Stromal cell of bone marrow (primary cell): ENCODE measurements around the gene BPIFA2.
"Not testable (repeated sequence)": the region's sequence is repeated elsewhere in the genome, so short reads cannot be mapped to it uniquely, and the experiment has no call there.

ENCODE experiments used
- DNase-seq: peaks from one replicate; pipeline ENCODE4 v3.0.0-alpha.2; 2012; ENCODE audit warnings: low read depth

BPIFA2 gene

GRCh38 chr20:33167859-33168258, at the start of gene BPIFA2:
Gene BPIFA2, plus strand, starts transcription at chr20:33168159. Its CDS starts 987 bp downstream, at chr20:33169146.
- DNase-seq, result no peak

- no peak for DNase-seq
These were observed 47.9 kb upstream of the BPIFA2 start for GRCh38 chr20:33119725-33120720.

- no peak for DNase-seq
These were observed 47.0 kb upstream of the BPIFA2 start for GRCh38 chr20:33120934-33121333.

GRCh38 chr20:33122297-33122696, 45.7 kb upstream of the BPIFA2 start:
- DNase-seq, result not testable (repeated sequence)

GRCh38 chr20:33124261-33124660, 43.7 kb upstream of the BPIFA2 start:
- no peak for DNase-seq

GRCh38 chr20:33124994-33125393, 43.0 kb upstream of the BPIFA2 start:
- no peak for DNase-seq

- DNase-seq, result no peak
These were observed 42.0 kb upstream of the BPIFA2 start for GRCh38 chr20:33125983-33126382.

GRCh38 chr20:33127422-33128097, 40.4 kb upstream of the BPIFA2 start:
- no peak for DNase-seq

- DNase-seq, result peak; percentile 79
These were observed 37.3 kb upstream of the BPIFA2 start for GRCh38 chr20:33130568-33131061.

- no peak for DNase-seq
These were observed 35.9 kb upstream of the BPIFA2 start for GRCh38 chr20:33131949-33132473.

- DNase-seq, result no peak
These were observed 35.2 kb upstream of the BPIFA2 start for GRCh38 chr20:33132513-33133372.

- DNase-seq, result no peak
These were observed 34.5 kb upstream of the BPIFA2 start for GRCh38 chr20:33133373-33133941.

- DNase-seq, result no peak
These were observed 30.8 kb upstream of the BPIFA2 start for GRCh38 chr20:33137195-33137594.

GRCh38 chr20:33139467-33139866, 28.5 kb upstream of the BPIFA2 start:
- DNase-seq, result no peak

GRCh38 chr20:33145521-33145920, 22.4 kb upstream of the BPIFA2 start:
- DNase-seq, result no peak

GRCh38 chr20:33147299-33147698, 20.7 kb upstream of the BPIFA2 start:
- DNase-seq, result no peak

GRCh38 chr20:33148040-33148439, 19.9 kb upstream of the BPIFA2 start:
- no peak for DNase-seq

GRCh38 chr20:33154252-33154651, 13.7 kb upstream of the BPIFA2 start:
- no peak for DNase-seq

GRCh38 chr20:33158637-33159385, 9.1 kb upstream of the BPIFA2 start:
- no peak for DNase-seq

- DNase-seq, result no peak
These were observed 8.2 kb upstream of the BPIFA2 start for GRCh38 chr20:33159713-33160112.

- no peak for DNase-seq
These were observed 7.3 kb upstream of the BPIFA2 start for GRCh38 chr20:33160681-33161080.
